Central memory CD8-positive, alpha-beta T cell (primary cell): ENCODE measurements around the gene KAZN.

Experiments
- ATAC-seq: fragments of 150-1000 bp; cut with Tn5 transposase; replicated peaks from 2 replicates; pipeline ENCODE4 v1.10.0; 2022; ENCODE audit warnings: mild to moderate bottlenecking, moderate FRiP score, moderate number of reproducible peaks; ENCODE audit not compliant: poor library complexity, severe bottlenecking; ENCODE audit errors: extremely low read depth
- DNase-seq, 2 donors: peaks; one replicate each; pipeline ENCODE4 v3.0.0; 2021; ENCODE audit warnings: low spot score in 2 of 2
- H3K27ac Mint-ChIP-seq: one replicate; pipeline ENCODE4 v1.8.0; 2022; ENCODE audit warnings: low read depth, mild to moderate bottlenecking, moderate library complexity, mixed read lengths
- H3K27me3 Mint-ChIP-seq: one replicate; pipeline ENCODE4 v1.8.0; 2022; ENCODE audit warnings: mixed read lengths
- H3K36me3 Mint-ChIP-seq: one replicate; pipeline ENCODE4 v1.8.0; 2022; ENCODE audit warnings: mild to moderate bottlenecking, moderate library complexity, mixed read lengths; ENCODE audit not compliant: insufficient read depth
- H3K4me1 Mint-ChIP-seq: one replicate; pipeline ENCODE4 v1.8.0; 2022; ENCODE audit warnings: mixed read lengths
- H3K4me3 Mint-ChIP-seq: one replicate; pipeline ENCODE4 v1.8.0; 2022; ENCODE audit warnings: mild to moderate bottlenecking, moderate library complexity, mixed read lengths
- H3K9me3 Mint-ChIP-seq: one replicate; pipeline ENCODE4 v1.8.0; 2022; ENCODE audit warnings: mixed read lengths

Gene KAZN

GRCh38 chr1:14740016-14740415 lies 141.5 kb downstream of the KAZN start:
- ATAC-seq (no peak), DNase-seq (no peak)
- Mint-ChIP-seq H3K27me3 (peaks cover 85% of the 10 kb centered on the region), H3K36me3 (no peaks in the 10 kb centered on the region), H3K4me3 (no peak overlapping the region), H3K9me3 (no peaks in the 10 kb centered on the region), H3K27ac (no peak overlapping the region), H3K4me1 (no peaks in the 10 kb centered on the region)

GRCh38 chr1:14741082-14741481 lies 142.6 kb downstream of the KAZN start:
- no peak for ATAC-seq
- no peak for DNase-seq
- Mint-ChIP-seq H3K4me3 (no peak overlapping the region), H3K27me3 (peaks cover 79% of the 10 kb centered on the region), H3K36me3 (no peaks in the 10 kb centered on the region), H3K27ac (no peak overlapping the region), H3K4me1 (no peaks in the 10 kb centered on the region), H3K9me3 (no peaks in the 10 kb centered on the region)

GRCh38 chr1:14741532-14741931 lies 143.0 kb downstream of the KAZN start:
- no peak for ATAC-seq
- Mint-ChIP-seq H3K9me3 (no peaks in the 10 kb centered on the region), H3K4me3 (no peak overlapping the region), H3K27ac (no peak overlapping the region), H3K36me3 (no peaks in the 10 kb centered on the region), H3K4me1 (no peaks in the 10 kb centered on the region), H3K27me3 (peaks cover 79% of the 10 kb centered on the region)
- DNase-seq, result no peak

- Mint-ChIP-seq H3K27me3 (peaks cover 74% of the 10 kb centered on the region), H3K27ac (no peak overlapping the region), H3K9me3 (no peaks in the 10 kb centered on the region), H3K36me3 (no peaks in the 10 kb centered on the region), H3K4me1 (no peaks in the 10 kb centered on the region), H3K4me3 (no peak overlapping the region)
- no peak for ATAC-seq
- DNase-seq, result no peak
Measured at GRCh38 chr1:14742181-14742980, 143.9 kb downstream of the KAZN start.

GRCh38 chr1:14743368-14743767 lies 144.9 kb downstream of the KAZN start:
- H3K9me3 Mint-ChIP-seq, result no peaks in the 10 kb centered on the region
- no peak for DNase-seq
- H3K4me1 Mint-ChIP-seq, result no peaks in the 10 kb centered on the region
- no peaks in the 10 kb centered on the region for H3K36me3 Mint-ChIP-seq
- peaks cover 77% of the 10 kb centered on the region for H3K27me3 Mint-ChIP-seq
- ATAC-seq, result no peak
- H3K27ac Mint-ChIP-seq, result no peak overlapping the region
- H3K4me3 Mint-ChIP-seq, result no peak overlapping the region

- Mint-ChIP-seq H3K27ac (no peak overlapping the region), H3K36me3 (no peaks in the 10 kb centered on the region), H3K4me3 (no peak overlapping the region), H3K27me3 (peaks cover 72% of the 10 kb centered on the region), H3K4me1 (no peaks in the 10 kb centered on the region), H3K9me3 (no peaks in the 10 kb centered on the region)
- no peak for DNase-seq
- no peak for ATAC-seq
Measured at GRCh38 chr1:14745001-14745720, 146.7 kb downstream of the KAZN start.

GRCh38 chr1:14745789-14746188 lies 147.3 kb downstream of the KAZN start:
- peaks cover 66% of the 10 kb centered on the region for H3K27me3 Mint-ChIP-seq
- no peaks in the 10 kb centered on the region for H3K4me1 Mint-ChIP-seq
- no peak overlapping the region for H3K4me3 Mint-ChIP-seq
- no peaks in the 10 kb centered on the region for H3K9me3 Mint-ChIP-seq
- DNase-seq (no peak), ATAC-seq (no peak)
- H3K36me3 Mint-ChIP-seq, result no peaks in the 10 kb centered on the region
- H3K27ac Mint-ChIP-seq, result no peak overlapping the region

- Mint-ChIP-seq H3K36me3 (no peaks in the 10 kb centered on the region), H3K4me3 (no peak overlapping the region), H3K27ac (no peak overlapping the region), H3K27me3 (peaks cover 60% of the 10 kb centered on the region), H3K4me1 (no peaks in the 10 kb centered on the region), H3K9me3 (no peaks in the 10 kb centered on the region)
- no peak for ATAC-seq
- no peak for DNase-seq
Measured at GRCh38 chr1:14746393-14746792, 147.9 kb downstream of the KAZN start.

GRCh38 chr1:14748151-14748550 lies 149.7 kb downstream of the KAZN start:
- Mint-ChIP-seq H3K27ac (no peak overlapping the region), H3K4me3 (no peak overlapping the region), H3K4me1 (no peaks in the 10 kb centered on the region), H3K27me3 (peaks cover 43% of the 10 kb centered on the region), H3K9me3 (no peaks in the 10 kb centered on the region), H3K36me3 (no peaks in the 10 kb centered on the region)
- no peak for ATAC-seq
- no peak for DNase-seq

GRCh38 chr1:14748977-14749376 lies 150.5 kb downstream of the KAZN start:
- no peaks in the 10 kb centered on the region for H3K9me3 Mint-ChIP-seq

GRCh38 chr1:14750490-14750889 lies 152.0 kb downstream of the KAZN start:
- no peaks in the 10 kb centered on the region for H3K4me1 Mint-ChIP-seq
- no peak overlapping the region for H3K4me3 Mint-ChIP-seq
- ATAC-seq (no peak), DNase-seq (no peak)
- H3K27ac Mint-ChIP-seq, result no peak overlapping the region
- no peaks in the 10 kb centered on the region for H3K9me3 Mint-ChIP-seq
- H3K27me3 Mint-ChIP-seq, result peaks cover 48% of the 10 kb centered on the region
- H3K36me3 Mint-ChIP-seq, result no peaks in the 10 kb centered on the region

More at GRCh38 chr1:14748977-14749376, 150.5 kb downstream of the KAZN start:
- Mint-ChIP-seq H3K36me3 (no peaks in the 10 kb centered on the region), H3K27ac (no peak overlapping the region), H3K27me3 (peaks cover 40% of the 10 kb centered on the region), H3K4me1 (no peaks in the 10 kb centered on the region), H3K4me3 (no peak overlapping the region)
- ATAC-seq, result no peak
- DNase-seq, result no peak

- Mint-ChIP-seq H3K36me3 (no peaks in the 10 kb centered on the region), H3K27me3 (peaks cover 47% of the 10 kb centered on the region), H3K9me3 (no peaks in the 10 kb centered on the region), H3K27ac (no peak overlapping the region), H3K4me1 (no peaks in the 10 kb centered on the region), H3K4me3 (no peak overlapping the region)
- DNase-seq (no peak), ATAC-seq (no peak)
Measured at GRCh38 chr1:14755518-14756252, 157.2 kb downstream of the KAZN start.
